ENCODE data around the gene LRG1. TPM values are rescaled to one million over a fixed set of nuclear protein-coding genes. Genes with fewer than 3 reads are reported as not detected.

Gene LRG1
- total and polyA plus RNA-seq, 9 of the 15 experiments (the other 6 are each of a cell fraction or from before 2014, with no cell fraction given), result 1.5 to 11.9 (median 8.7) TPM

- TF ChIP-seq CHD4 (IDR thresholded peaks at IDR 0.05; ENCODE audit: insufficient read depth, insufficient replicate concordance, low read depth, low read length, poor library complexity, severe bottlenecking), result no peak
- TF ChIP-seq PML (IDR thresholded peaks at IDR 0.05; ENCODE audit: low read length), result no peak
- TF ChIP-seq ZFP1 (CRISPR knock-in tag; IDR thresholded peaks at IDR 0.05), result no peak
- TF ChIP-seq MCM5 (IDR thresholded peaks at IDR 0.05; ENCODE audit: low read depth), result no peak
- TF ChIP-seq RFX1 (IDR thresholded peaks at IDR 0.05), result no peak
- TF ChIP-seq STAT6 (CRISPR knock-in tag; IDR thresholded peaks at IDR 0.05), result no peak
- no peak for TF ChIP-seq RB1 (IDR thresholded peaks at IDR 0.05; ENCODE audit: low read depth)
- TF ChIP-seq NR2C1 (IDR thresholded peaks at IDR 0.05), result no peak
- no peak for TF ChIP-seq NR2C1 (tag; IDR thresholded peaks at IDR 0.05)
- TF ChIP-seq BCLAF1 (IDR thresholded peaks at IDR 0.05; ENCODE audit: borderline replicate concordance in 1 of 2, control insufficient read depth in 1 of 2, low read depth in 2 of 2, low read length in 1 of 2), result no peak
- no peak for TF ChIP-seq RREB1 (CRISPR knock-in tag; IDR thresholded peaks at IDR 0.05)
- TF ChIP-seq ZBTB1 (CRISPR knock-in tag; IDR thresholded peaks at IDR 0.05; ENCODE audit: borderline replicate concordance, low read depth), result no peak
- no peak for TF ChIP-seq MCM2 (IDR thresholded peaks at IDR 0.05; ENCODE audit: low read depth)
- TF ChIP-seq CCAR2 (IDR thresholded peaks at IDR 0.05; ENCODE audit: low read depth, low read length), result no peak
- no peak for TF ChIP-seq MXI1 (IDR thresholded peaks at IDR 0.05; ENCODE audit: low read depth, low read length)
- TF ChIP-seq BCOR (IDR thresholded peaks at IDR 0.05), result peak; percentile 94
- no peak for TF ChIP-seq NR3C1 (CRISPR knock-in tag; IDR thresholded peaks at IDR 0.05)
- 0 out of 2 replicates have a peak, but pooled peaks have one; percentile 51 for TF ChIP-seq CBX1 (IDR thresholded peaks at IDR 0.05; ENCODE audit: low read depth)
These were observed 10.7 kb upstream of the LRG1 start (continued) for GRCh38 chr19:4550479-4551050.
